ENCODE measurements around the gene UBE2K.
"Not testable (repeated sequence)": the region's sequence is repeated elsewhere in the genome, so short reads cannot be mapped to it uniquely, and the experiment has no call there.

The UBE2K gene

GRCh38 chr4:39729557-39729956 lies 31.6 kb downstream of the UBE2K start:
- no peak for DNase-seq (ENCODE audit: low read depth)

- no peak for DNase-seq (ENCODE audit: low read depth)
Measured at GRCh38 chr4:39730072-39730471, 32.1 kb downstream of the UBE2K start.

- DNase-seq (ENCODE audit: low read depth) = no peak
Measured at GRCh38 chr4:39731908-39732307, 34.0 kb downstream of the UBE2K start.

GRCh38 chr4:39732728-39733127 lies 34.8 kb downstream of the UBE2K start:
- DNase-seq (ENCODE audit: low read depth) = peak; percentile 83

- DNase-seq (ENCODE audit: low read depth) = not testable (repeated sequence)
Measured at GRCh38 chr4:39739591-39739990, 41.7 kb downstream of the UBE2K start.

- DNase-seq (ENCODE audit: low read depth) = no peak
Measured at GRCh38 chr4:39741401-39741800, 43.5 kb downstream of the UBE2K start.

GRCh38 chr4:39745920-39746319 lies 48.0 kb downstream of the UBE2K start:
- DNase-seq (ENCODE audit: low read depth) = no peak

GRCh38 chr4:39750216-39750615 lies 52.3 kb downstream of the UBE2K start:
- DNase-seq (ENCODE audit: low read depth) = no peak

- DNase-seq (ENCODE audit: low read depth) = no peak
Measured at GRCh38 chr4:39754309-39754708, 56.4 kb downstream of the UBE2K start.

- DNase-seq (ENCODE audit: low read depth) = no peak
Measured at GRCh38 chr4:39756159-39756558, 58.2 kb downstream of the UBE2K start.

- DNase-seq (ENCODE audit: low read depth) = no peak
Measured at GRCh38 chr4:39758176-39758575, 60.2 kb downstream of the UBE2K start.

- DNase-seq (ENCODE audit: low read depth) = no peak
Measured at GRCh38 chr4:39759569-39759968, 61.6 kb downstream of the UBE2K start.

- DNase-seq (ENCODE audit: low read depth) = no peak
Measured at GRCh38 chr4:39761005-39761667, 63.2 kb downstream of the UBE2K start.

- no peak for DNase-seq (ENCODE audit: low read depth)
Measured at GRCh38 chr4:39763714-39764572, 66.0 kb downstream of the UBE2K start.

GRCh38 chr4:39770005-39770404 lies 72.1 kb downstream of the UBE2K start:
- DNase-seq (ENCODE audit: low read depth) = no peak

- DNase-seq (ENCODE audit: low read depth) = no peak
Measured at GRCh38 chr4:39770471-39770870, 72.5 kb downstream of the UBE2K start.

GRCh38 chr4:39770969-39771724 lies 73.2 kb downstream of the UBE2K start:
- DNase-seq (ENCODE audit: low read depth) = no peak

- DNase-seq (ENCODE audit: low read depth) = not testable (repeated sequence)
Measured at GRCh38 chr4:39781988-39782387, 84.1 kb downstream of the UBE2K start.

- DNase-seq (ENCODE audit: low read depth) = no peak
Measured at GRCh38 chr4:39785083-39785482, 87.1 kb downstream of the UBE2K start.

GRCh38 chr4:39786838-39787237 lies 88.9 kb downstream of the UBE2K start:
- no peak for DNase-seq (ENCODE audit: low read depth)

GRCh38 chr4:39792128-39792527 lies 94.2 kb downstream of the UBE2K start:
- no peak for DNase-seq (ENCODE audit: low read depth)

- no peak for DNase-seq (ENCODE audit: low read depth)
Measured at GRCh38 chr4:39792529-39792928, 94.6 kb downstream of the UBE2K start.

- not testable (repeated sequence) for DNase-seq (ENCODE audit: low read depth)
Measured at GRCh38 chr4:39792976-39793375, 95.0 kb downstream of the UBE2K start.
